HepG2 (cell line): Measurements from ENCODE around the gene SPECC1L. TPM values are rescaled to one million over a fixed set of nuclear protein-coding genes. Genes with fewer than 3 reads are reported as not detected.

Experiments
- ATAC-seq: fragments of 200-7000 bp; cut with Tn5 transposase; 3 replicates; pipeline ENCODE4 v1.9.1; 2020; ENCODE audit warnings: mild to moderate bottlenecking, moderate library complexity
- BruUV-seq: library from RNA; stranded (reverse); fragments of 400-500 nt; replicated peaks from 2 replicates; lab custom pipeline; 2021; lab: Mats Ljungman, UMichigan
- CTCF ChIA-PET: fragments of 300-600 bp; formaldehyde crosslinking; extraction: SDS; loops from one replicate; lab custom pipeline; 2021; ENCODE audit warnings: low total read pairs, inconsistent platforms, low intra/inter-chr PET ratio; lab: Yijun Ruan, JAX
- POLR2A ChIA-PET: fragments of 350-600 bp; sonication (Branson Sonifier 250); formaldehyde crosslinking; loops from one replicate; lab custom pipeline; 2020; ENCODE audit warnings: antibody characterized with exemption, inconsistent platforms; lab: Yijun Ruan, JAX
- DNase-seq: peaks from one replicate; pipeline ENCODE4 v3.0.0-alpha.2; 2015; ENCODE audit warnings: low spot score
- FAIRE-seq: peaks from 3 replicates; lab custom pipeline; 2011; peaks lifted over from hg19 to GRCh38; lab: Jason Lieb, UNC
- H2AFZ ChIP-seq: one replicate; pipeline ENCODE4 v1.6.1; 2011; ENCODE audit warnings: low read length, inconsistent platforms
- H3K27ac ChIP-seq: fragments of 300-600 bp; 3 replicates; pipeline ENCODE4 v1.8.0; 2011; ENCODE audit warnings: mixed run types, mild to moderate bottlenecking, mixed read lengths, low read length, inconsistent platforms; ENCODE audit not compliant: insufficient read depth; ENCODE audit errors: extremely low read length
- H3K27me3 ChIP-seq, 2 experiments: fragments of 200-600 bp in 1 of 2; 2 replicates in 1 of 2; 3 replicates in 1 of 2; pipeline versions ENCODE4 v1.6.0 to v1.8.0; 2011; ENCODE audit warnings: low read length in 2 of 2, mild to moderate bottlenecking in 2 of 2, moderate library complexity in 2 of 2, inconsistent platforms in 1 of 2; ENCODE audit not compliant: insufficient read depth in 2 of 2, control insufficient read depth in 1 of 2
- H3K36me3 ChIP-seq, 2 experiments: fragments of 200-600 bp in 1 of 2; replicated peaks in 1 of 2; 2 replicates in 1 of 2; 3 replicates in 1 of 2; pipeline versions ENCODE4 v1.5.1 to v1.8.0; 2011; ENCODE audit warnings: low read length in 2 of 2, inconsistent platforms in 1 of 2; ENCODE audit not compliant: insufficient read depth in 2 of 2, control insufficient read depth in 1 of 2
- H3K4me1 ChIP-seq: 2 replicates; pipeline ENCODE4 v1.5.1; 2012; ENCODE audit warnings: low read length, inconsistent platforms; ENCODE audit not compliant: insufficient read depth
- H3K4me2 ChIP-seq: 2 replicates; pipeline ENCODE4 v1.6.0; 2011; ENCODE audit warnings: low read depth, low read length, inconsistent platforms
- H3K4me3 ChIP-seq, 3 experiments: fragments of 200-600 bp in 1 of 3; sonication (generic), shearing (Covaris generic) in 1 of 3; replicated peaks in 1 of 3; 2 replicates each; pipeline ENCODE4 v1.5.1; 2011 to 2016; ENCODE audit warnings: low read length in 3 of 3, inconsistent platforms in 2 of 3, low read depth in 2 of 3, mild to moderate bottlenecking in 2 of 3, control low read depth in 1 of 3, mixed read lengths in 1 of 3; ENCODE audit not compliant: insufficient read depth in 1 of 3
- H3K79me2 ChIP-seq: one replicate; pipeline ENCODE4 v1.6.1; 2011; ENCODE audit warnings: low read length, inconsistent platforms; ENCODE audit not compliant: insufficient read depth
- H3K9ac ChIP-seq: 2 replicates; pipeline ENCODE4 v1.6.0; 2011; ENCODE audit warnings: mild to moderate bottlenecking, low read depth, low read length, inconsistent platforms; ENCODE audit not compliant: insufficient read depth
- H3K9me3 ChIP-seq: 2 replicates; pipeline ENCODE4 v1.5.1; 2012; ENCODE audit warnings: mild to moderate bottlenecking, low read length
- H4K20me1 ChIP-seq: 2 replicates; pipeline ENCODE4 v1.6.0; 2011; ENCODE audit warnings: inconsistent platforms, mild to moderate bottlenecking, low read length, moderate library complexity; ENCODE audit not compliant: insufficient read depth
- AGO1 ChIP-seq: fragments of 200-400 bp; formaldehyde crosslinking; IDR thresholded peaks from 2 replicates; pipeline ENCODE4 v1.6.1; 2017; ENCODE audit warnings: mild to moderate bottlenecking, low read depth, low read length, moderate library complexity; ENCODE audit not compliant: poor library complexity, severe bottlenecking
- AKAP8 ChIP-seq: sonication (generic); formaldehyde crosslinking; IDR thresholded peaks from 2 replicates; pipeline ENCODE4 v1.5.1; 2020; ENCODE audit warnings: mild to moderate bottlenecking, missing genetic modification reagents
- FOSL1 ChIP-seq: sonication (generic); formaldehyde crosslinking; IDR thresholded peaks from 2 replicates; pipeline ENCODE4 v1.9.0; 2021; ENCODE audit warnings: missing genetic modification reagents, borderline replicate concordance
- KDM3A ChIP-seq: IDR thresholded peaks from 2 replicates; pipeline ENCODE4 v1.6.1; 2018; ENCODE audit warnings: low read depth, missing compliant biosample characterization
- MED13 ChIP-seq: sonication (generic); formaldehyde crosslinking; IDR thresholded peaks from 2 replicates; pipeline ENCODE4 v1.5.0; 2020; ENCODE audit warnings: missing genetic modification reagents
- RNF2 ChIP-seq: fragments of 450-650 bp; conservative IDR thresholded peaks from 2 replicates; pipeline ENCODE4 v1.6.1; 2016; ENCODE audit warnings: low read depth
- SALL2 ChIP-seq: sonication (generic); formaldehyde crosslinking; IDR thresholded peaks from 2 replicates; pipeline ENCODE4 v1.8.1; 2023; ENCODE audit warnings: mild to moderate bottlenecking, missing genetic modification reagents, inconsistent platforms
- TP53 ChIP-seq: sonication (generic); formaldehyde crosslinking; conservative IDR thresholded peaks from 2 replicates; pipeline ENCODE4 v1.4.0; 2020; ENCODE audit warnings: missing genetic modification reagents
- ZFAT ChIP-seq: sonication (generic); formaldehyde crosslinking; conservative IDR thresholded peaks from 2 replicates; pipeline ENCODE4 v1.8.1; 2023; ENCODE audit warnings: missing genetic modification reagents, inconsistent platforms
- ZGPAT ChIP-seq: IDR thresholded peaks from 2 replicates; pipeline ENCODE4 v1.6.1; 2016; ENCODE audit warnings: mild to moderate bottlenecking
- ZMYM2 ChIP-seq: sonication (generic); formaldehyde crosslinking; IDR thresholded peaks from 2 replicates; pipeline ENCODE4 v1.8.0; 2022; ENCODE audit warnings: mild to moderate bottlenecking, missing genetic modification reagents
- ZNF589 ChIP-seq: sonication (generic); formaldehyde crosslinking; conservative IDR thresholded peaks from 2 replicates; pipeline ENCODE4 v1.8.0; 2022; ENCODE audit warnings: mild to moderate bottlenecking, moderate library complexity, missing genetic modification reagents
- ZNF703 ChIP-seq: sonication (generic); formaldehyde crosslinking; IDR thresholded peaks from 2 replicates; pipeline ENCODE4 v1.5.1; 2020; ENCODE audit warnings: missing genetic modification reagents, mild to moderate bottlenecking, moderate library complexity, borderline replicate concordance
- ZNF850 ChIP-seq: sonication (generic); formaldehyde crosslinking; conservative IDR thresholded peaks from 2 replicates; pipeline ENCODE4 v1.9.0; 2021; ENCODE audit warnings: mild to moderate bottlenecking, missing genetic modification reagents
- WGBS: methylation state at CpG from one replicate; pipeline ENCODE4 v1.1.6; 2017; ENCODE audit warnings: low lambda C conversion rate; 5-methylcytosine and 5-hydroxymethylcytosine counted together
- in situ Hi-C: cut with HindIII; loops from 2 replicates; pipeline ENCODE4 v1.10.0; 2017; ENCODE audit warnings: low pct_unique_long_range_greater_than_20kb; ENCODE audit not compliant: extremely low pct_ligation_motif_present
- intact Hi-C: fragments of 100-400 bp; cut with micrococcal nuclease; formaldehyde crosslinking; loops from one replicate; pipeline ENCODE4 v1.10.0; 2022; ENCODE audit not compliant: unreplicated experiment
- polyA plus RNA-seq, 8 experiments: library from polyadenylated mRNA; depleted of rRNA in 3 of 8; stranded (reverse) in 7 of 8; unstranded in 1 of 8; fragments of >200 nt; fragmentation: Illumina TruSeq in 4 of 8; extraction: Trizol in 4 of 8; gene quantifications; 2 replicates each; pipeline versions ENCODE4 v1.2.1 to v1.2.3, GENCODE V29; 2011 to 2016; ENCODE audit warnings: low read depth in 4 of 8, missing spikeins in 1 of 8, mixed read lengths in 1 of 8; ENCODE audit not compliant: insufficient read depth in 1 of 8
- total RNA-seq, 5 experiments: library from RNA; depleted of rRNA; stranded (reverse); fragments of >200 nt; fragmentation: Illumina TruSeq; extraction: Trizol; gene quantifications; 2 replicates each; pipeline ENCODE4 v1.2.3, GENCODE V29; 2016; ENCODE audit warnings: low read depth in 1 of 5
- TF ChIP-seq, protein P1 (sequence below): sonication (generic); formaldehyde crosslinking; IDR thresholded peaks from 2 replicates; pipeline ENCODE4 v1.8.0; 2022; ENCODE audit warnings: missing genetic modification reagents, mild to moderate bottlenecking, moderate library complexity, borderline replicate concordance
- TF ChIP-seq, protein P2 (sequence below), 2 experiments: sonication (generic) in 1 of 2; formaldehyde crosslinking in 1 of 2; IDR thresholded peaks; 2 replicates each; pipeline versions ENCODE4 v1.5.1 to v1.6.1; 2011 to 2020; ENCODE audit warnings: borderline replicate concordance in 1 of 2, low read depth in 1 of 2, low read length in 1 of 2, mild to moderate bottlenecking in 1 of 2, missing genetic modification reagents in 1 of 2, moderate library complexity in 1 of 2
- TF ChIP-seq, protein P3 (sequence below): sonication (generic); formaldehyde crosslinking; IDR thresholded peaks from 2 replicates; pipeline ENCODE4 v1.5.1; 2020; ENCODE audit warnings: mild to moderate bottlenecking, moderate library complexity, missing genetic modification reagents

SPECC1L gene
- total and polyA plus RNA-seq, 2 of the 13 experiments (the other 11 are each of a cell fraction or from before 2014, with no cell fraction given), result 14.1 to 30.3 TPM

- Histone ChIP-seq H3K27ac (no peak overlapping the region), H3K4me3 (no peak overlapping the region), H3K79me2 (no peaks in the 10 kb centered on the region), H3K9me3 (no peaks in the 10 kb centered on the region), H3K9ac (no peak overlapping the region), H3K27me3 (no peaks in the 10 kb centered on the region), H2AFZ (no peak overlapping the region), H4K20me1 (no peaks in the 10 kb centered on the region), H3K4me2 (no peak overlapping the region), H3K36me3 (peaks cover 13 to 48% of the 10 kb centered on the region in 2 experiments), H3K4me1 (peaks cover 34% of the 10 kb centered on the region)
- ATAC-seq (no peak), FAIRE-seq (no peak), DNase-seq (no peak)
- in situ Hi-C loops, result no loop called here
- TF ChIP-seq RNF2 (no peak), TP53 (CRISPR knock-in tag) (no peak), ZNF850 (no peak), ZMYM2 (CRISPR knock-in tag) (no peak), AGO1 (no peak), SALL2 (no peak), ZFAT (no peak), KDM3A (CRISPR knock-in tag) (no peak), AKAP8 (no peak), ZNF703 (CRISPR knock-in tag) (no peak), FOSL1 (CRISPR knock-in tag) (no peak), MED13 (CRISPR knock-in tag) (no peak), ZGPAT (CRISPR knock-in tag) (no peak), ZNF589 (CRISPR knock-in tag) (no peak)
- TF ChIP-seq, protein P1, sequence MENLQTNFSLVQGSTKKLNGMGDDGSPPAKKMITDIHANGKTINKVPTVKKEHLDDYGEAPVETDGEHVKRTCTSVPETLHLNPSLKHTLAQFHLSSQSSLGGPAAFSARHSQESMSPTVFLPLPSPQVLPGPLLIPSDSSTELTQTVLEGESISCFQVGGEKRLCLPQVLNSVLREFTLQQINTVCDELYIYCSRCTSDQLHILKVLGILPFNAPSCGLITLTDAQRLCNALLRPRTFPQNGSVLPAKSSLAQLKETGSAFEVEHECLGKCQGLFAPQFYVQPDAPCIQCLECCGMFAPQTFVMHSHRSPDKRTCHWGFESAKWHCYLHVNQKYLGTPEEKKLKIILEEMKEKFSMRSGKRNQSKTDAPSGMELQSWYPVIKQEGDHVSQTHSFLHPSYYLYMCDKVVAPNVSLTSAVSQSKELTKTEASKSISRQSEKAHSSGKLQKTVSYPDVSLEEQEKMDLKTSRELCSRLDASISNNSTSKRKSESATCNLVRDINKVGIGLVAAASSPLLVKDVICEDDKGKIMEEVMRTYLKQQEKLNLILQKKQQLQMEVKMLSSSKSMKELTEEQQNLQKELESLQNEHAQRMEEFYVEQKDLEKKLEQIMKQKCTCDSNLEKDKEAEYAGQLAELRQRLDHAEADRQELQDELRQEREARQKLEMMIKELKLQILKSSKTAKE, result no peak
- TF ChIP-seq, protein P2, sequence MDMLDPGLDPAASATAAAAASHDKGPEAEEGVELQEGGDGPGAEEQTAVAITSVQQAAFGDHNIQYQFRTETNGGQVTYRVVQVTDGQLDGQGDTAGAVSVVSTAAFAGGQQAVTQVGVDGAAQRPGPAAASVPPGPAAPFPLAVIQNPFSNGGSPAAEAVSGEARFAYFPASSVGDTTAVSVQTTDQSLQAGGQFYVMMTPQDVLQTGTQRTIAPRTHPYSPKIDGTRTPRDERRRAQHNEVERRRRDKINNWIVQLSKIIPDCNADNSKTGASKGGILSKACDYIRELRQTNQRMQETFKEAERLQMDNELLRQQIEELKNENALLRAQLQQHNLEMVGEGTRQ (IDR thresholded peaks at IDR 0.05; ENCODE audit: low read depth, low read length), result no peak
- TF ChIP-seq, protein P2 (CRISPR knock-in tag; IDR thresholded peaks at IDR 0.05; ENCODE audit: borderline replicate concordance), result no peak
- TF ChIP-seq, protein P3, sequence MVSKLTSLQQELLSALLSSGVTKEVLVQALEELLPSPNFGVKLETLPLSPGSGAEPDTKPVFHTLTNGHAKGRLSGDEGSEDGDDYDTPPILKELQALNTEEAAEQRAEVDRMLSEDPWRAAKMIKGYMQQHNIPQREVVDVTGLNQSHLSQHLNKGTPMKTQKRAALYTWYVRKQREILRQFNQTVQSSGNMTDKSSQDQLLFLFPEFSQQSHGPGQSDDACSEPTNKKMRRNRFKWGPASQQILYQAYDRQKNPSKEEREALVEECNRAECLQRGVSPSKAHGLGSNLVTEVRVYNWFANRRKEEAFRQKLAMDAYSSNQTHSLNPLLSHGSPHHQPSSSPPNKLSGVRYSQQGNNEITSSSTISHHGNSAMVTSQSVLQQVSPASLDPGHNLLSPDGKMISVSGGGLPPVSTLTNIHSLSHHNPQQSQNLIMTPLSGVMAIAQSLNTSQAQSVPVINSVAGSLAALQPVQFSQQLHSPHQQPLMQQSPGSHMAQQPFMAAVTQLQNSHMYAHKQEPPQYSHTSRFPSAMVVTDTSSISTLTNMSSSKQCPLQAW (CRISPR knock-in tag), result no peak
- BruUV-seq, result no TSS peak
- ChIA-PET CTCF (no interaction called here), POLR2A (no interaction called here)
- 99% methylated on average over 3 of the region's 3 CpGs for WGBS
- intact Hi-C loops, result no loop called here
These were observed 48.8 kb downstream of the SPECC1L start for GRCh38 chr22:24319451-24319850.
